ENCODE results near the gene CDH22. TPM values are rescaled to one million over a fixed set of nuclear protein-coding genes. Genes with fewer than 3 reads are reported as not detected.

CDH22 gene
- total RNA-seq, 1 donor from 2014 or later = 0.09 TPM

- Mint-ChIP-seq H3K27me3 (ENCODE audit: low read depth) (peaks cover 12% of the 10 kb centered on the region), H3K36me3 (ENCODE audit: low read depth) (no peaks in the 10 kb centered on the region), H3K4me1 (peaks cover 38% of the 10 kb centered on the region), H3K9me3 (no peaks in the 10 kb centered on the region), H3K27ac (ENCODE audit: unreplicated experiment) (peak overlapping the region; percentile 45), H3K4me3 (no peak overlapping the region)
- TF ChIP-seq CTCF (conservative IDR thresholded peaks at IDR 0.05) = no peak
- no peak for DNase-seq (ENCODE audit: low read depth, low spot score)
These were observed 105.4 kb downstream of the CDH22 start for GRCh38 chr20:46202766-46203509.

GRCh38 chr20:46200582-46201570 is 107.4 kb downstream of the CDH22 start:
- peak; percentile 19 for DNase-seq (ENCODE audit: low read depth, low spot score)
- H3K4me1 Mint-ChIP-seq = peaks cover 46% of the 10 kb centered on the region
- H3K36me3 Mint-ChIP-seq (ENCODE audit: low read depth) = no peaks in the 10 kb centered on the region
- H3K27ac Mint-ChIP-seq (ENCODE audit: unreplicated experiment) = no peak overlapping the region
- H3K9me3 Mint-ChIP-seq = no peaks in the 10 kb centered on the region
- H3K27me3 Mint-ChIP-seq (ENCODE audit: low read depth) = peaks cover 4% of the 10 kb centered on the region
- TF ChIP-seq CTCF (conservative IDR thresholded peaks at IDR 0.05) = no peak
- H3K4me3 Mint-ChIP-seq = no peak overlapping the region

- Mint-ChIP-seq H3K4me1 (peaks cover 41% of the 10 kb centered on the region), H3K27me3 (ENCODE audit: low read depth) (peaks cover 4% of the 10 kb centered on the region), H3K36me3 (ENCODE audit: low read depth) (no peaks in the 10 kb centered on the region), H3K9me3 (no peaks in the 10 kb centered on the region), H3K27ac (ENCODE audit: unreplicated experiment) (no peak overlapping the region), H3K4me3 (no peak overlapping the region)
- DNase-seq (ENCODE audit: low read depth, low spot score) = no peak
- TF ChIP-seq CTCF (conservative IDR thresholded peaks at IDR 0.05) = no peak
These were observed 109.1 kb downstream of the CDH22 start for GRCh38 chr20:46199198-46199597.

GRCh38 chr20:46196990-46197389 is 111.3 kb downstream of the CDH22 start:
- peaks cover 29% of the 10 kb centered on the region for H3K4me1 Mint-ChIP-seq
- no peaks in the 10 kb centered on the region for H3K9me3 Mint-ChIP-seq
- H3K27ac Mint-ChIP-seq (ENCODE audit: unreplicated experiment) = no peak overlapping the region
- H3K36me3 Mint-ChIP-seq (ENCODE audit: low read depth) = no peaks in the 10 kb centered on the region
- no peak overlapping the region for H3K4me3 Mint-ChIP-seq
- TF ChIP-seq CTCF (conservative IDR thresholded peaks at IDR 0.05) = no peak
- DNase-seq (ENCODE audit: low read depth, low spot score) = no peak
- peaks cover 5% of the 10 kb centered on the region for H3K27me3 Mint-ChIP-seq (ENCODE audit: low read depth)

DNA sequence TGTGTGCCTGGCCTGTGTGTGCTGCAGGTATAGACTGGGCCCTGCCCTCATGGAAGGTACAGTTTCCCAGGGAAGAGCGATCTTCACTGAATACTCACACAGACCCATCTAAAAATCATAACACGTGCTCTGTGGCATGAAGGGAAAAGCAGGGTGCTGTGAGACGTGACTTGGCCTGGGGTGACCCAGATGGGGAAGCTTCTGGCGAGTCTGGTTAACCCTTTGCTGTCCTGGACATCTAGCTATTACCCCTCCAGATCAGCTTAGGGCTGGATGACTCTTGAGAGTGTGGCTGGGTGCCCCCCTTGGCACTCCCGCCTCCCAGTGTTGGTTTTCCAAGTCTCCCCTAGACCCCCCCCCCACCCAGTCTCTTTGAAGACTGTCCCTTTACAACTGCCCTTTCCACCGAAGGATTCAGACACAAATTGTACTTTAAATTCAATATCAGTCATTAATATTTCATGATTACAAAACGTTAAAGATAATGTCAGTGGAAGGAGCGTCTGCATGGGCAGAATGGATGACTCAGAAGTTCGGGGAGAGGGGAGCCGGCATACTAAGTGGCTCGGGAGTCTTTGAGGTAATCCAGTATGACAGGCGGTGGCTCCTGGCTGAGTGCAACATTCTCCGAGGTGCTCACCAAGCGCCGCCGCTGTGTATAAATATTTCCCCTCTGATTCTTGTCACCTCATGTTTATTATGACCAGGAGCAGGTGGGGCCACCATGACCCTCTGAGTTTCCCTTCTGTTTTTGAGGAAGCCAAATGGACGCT is 112.8 kb downstream of the CDH22 start:
- Mint-ChIP-seq H3K27me3 (ENCODE audit: low read depth) (peaks cover 8% of the 10 kb centered on the region), H3K36me3 (ENCODE audit: low read depth) (no peaks in the 10 kb centered on the region), H3K9me3 (no peaks in the 10 kb centered on the region), H3K4me3 (no peak overlapping the region), H3K4me1 (peaks cover 24% of the 10 kb centered on the region), H3K27ac (ENCODE audit: unreplicated experiment) (no peak overlapping the region)
- no peak for TF ChIP-seq CTCF (conservative IDR thresholded peaks at IDR 0.05)
- DNase-seq (ENCODE audit: low read depth, low spot score) = no peak

Measured in neural crest cell (in vitro differentiated cells).